Panc1 (cell line): ENCODE data around the gene MAGEL2. TPM values are rescaled to one million over a fixed set of nuclear protein-coding genes. Genes with fewer than 3 reads are reported as not detected.
A peak's percentile ranks its signal among the peaks of the same experiment; 100 is the strongest.

ENCODE experiments used
- ATAC-seq: fragments of 200-7000 bp; cut with Tn5 transposase; 2 replicates; pipeline ENCODE4 v1.9.1; 2020; ENCODE audit warnings: mild to moderate bottlenecking, moderate library complexity
- BruUV-seq: library from RNA; stranded (reverse); fragments of 400-500 nt; replicated peaks from 2 replicates; lab custom pipeline; 2021; lab: Mats Ljungman, UMichigan
- CTCF ChIA-PET: fragments of 300-600 bp; sonication (Branson Sonifier 250); formaldehyde crosslinking; loops from one replicate; lab custom pipeline; 2022; ENCODE audit warnings: antibody characterized with exemption; lab: Charles Lee
- POLR2A ChIA-PET: fragments of 300-600 bp; sonication (Branson Sonifier 250); formaldehyde crosslinking; loops from one replicate; lab custom pipeline; 2022; ENCODE audit warnings: antibody characterized with exemption; lab: Charles Lee
- DNase-seq: peaks from one replicate; pipeline ENCODE4 v3.0.0-alpha.2; 2010; ENCODE audit warnings: low read depth, low spot score
- H3K27ac ChIP-seq: 2 replicates; pipeline ENCODE4 v1.5.1; 2011; ENCODE audit warnings: mild to moderate bottlenecking, low read length, inconsistent platforms
- H3K27me3 ChIP-seq: fragments of 200-500 bp; sonication (Bioruptor generic); 2 replicates; pipeline ENCODE4 v1.6.0; 2014; ENCODE audit warnings: low read length, inconsistent platforms; ENCODE audit not compliant: control insufficient read depth, insufficient read depth
- H3K36me3 ChIP-seq: fragments of 200-500 bp; sonication (Bioruptor generic); 2 replicates; pipeline ENCODE4 v1.5.1; 2014; ENCODE audit warnings: inconsistent platforms, mild to moderate bottlenecking, low read length, moderate library complexity; ENCODE audit not compliant: control insufficient read depth, insufficient read depth
- H3K4me1 ChIP-seq: 2 replicates; pipeline ENCODE4 v1.5.1; 2011; ENCODE audit warnings: inconsistent platforms, mild to moderate bottlenecking, low read length, moderate library complexity; ENCODE audit not compliant: control insufficient read depth, insufficient read depth
- H3K4me3 ChIP-seq, 2 experiments: 2 replicates each; pipeline ENCODE4 v1.5.1; 2011 to 2012; ENCODE audit warnings: low read depth in 2 of 2, low read length in 2 of 2, mild to moderate bottlenecking in 2 of 2, inconsistent platforms in 1 of 2, moderate library complexity in 1 of 2
- H3K9me3 ChIP-seq: fragments of 200-500 bp; sonication (Bioruptor generic); 2 replicates; pipeline ENCODE4 v1.5.1; 2014; ENCODE audit warnings: low read depth, mild to moderate bottlenecking, inconsistent platforms, low read length, moderate library complexity; ENCODE audit not compliant: control insufficient read depth, insufficient read depth
- POLR2AphosphoS5 ChIP-seq: IDR thresholded peaks from 2 replicates; pipeline ENCODE4 v1.6.1; 2012; ENCODE audit warnings: mild to moderate bottlenecking, low read depth, low read length, moderate library complexity
- REST ChIP-seq, 2 experiments: IDR thresholded peaks; 2 replicates each; pipeline ENCODE4 v1.6.1; 2011 to 2012; ENCODE audit warnings: low read depth in 2 of 2, control low read depth in 1 of 2, low read length in 1 of 2, mild to moderate bottlenecking in 1 of 2, moderate library complexity in 1 of 2; ENCODE audit not compliant: insufficient read depth in 1 of 2
- SIN3A ChIP-seq: IDR thresholded peaks from 2 replicates; pipeline ENCODE4 v1.6.1; 2012; ENCODE audit warnings: low read depth, mild to moderate bottlenecking, low read length, moderate library complexity, borderline replicate concordance; ENCODE audit not compliant: insufficient read depth
- TCF7L2 ChIP-seq: IDR thresholded peaks from 2 replicates; pipeline ENCODE4 v1.6.1; 2011; ENCODE audit warnings: mild to moderate bottlenecking, low read depth, low read length, inconsistent platforms
- in situ Hi-C: cut with HindIII; loops from 2 replicates; pipeline ENCODE4 v1.10.0; 2016; ENCODE audit warnings: low sequenced_read_pairs, low pct_unique_long_range_greater_than_20kb
- intact Hi-C: fragments of 100-400 bp; cut with micrococcal nuclease; formaldehyde crosslinking; loops from one replicate; pipeline ENCODE4 v1.10.0; 2022; ENCODE audit not compliant: unreplicated experiment
- total RNA-seq: library from RNA; stranded (reverse); gene quantifications from one replicate; pipeline ENCODE4 v1.2.1, GENCODE V29; 2021; ENCODE audit not compliant: unreplicated experiment
- TF ChIP-seq, protein P1 (sequence below): fragments of 450-650 bp; IDR thresholded peaks from 2 replicates; pipeline ENCODE4 v1.5.1; 2017; ENCODE audit warnings: mild to moderate bottlenecking

The MAGEL2 gene
- total RNA-seq, 1 experiment from 2014 or later: not detected

DNA sequence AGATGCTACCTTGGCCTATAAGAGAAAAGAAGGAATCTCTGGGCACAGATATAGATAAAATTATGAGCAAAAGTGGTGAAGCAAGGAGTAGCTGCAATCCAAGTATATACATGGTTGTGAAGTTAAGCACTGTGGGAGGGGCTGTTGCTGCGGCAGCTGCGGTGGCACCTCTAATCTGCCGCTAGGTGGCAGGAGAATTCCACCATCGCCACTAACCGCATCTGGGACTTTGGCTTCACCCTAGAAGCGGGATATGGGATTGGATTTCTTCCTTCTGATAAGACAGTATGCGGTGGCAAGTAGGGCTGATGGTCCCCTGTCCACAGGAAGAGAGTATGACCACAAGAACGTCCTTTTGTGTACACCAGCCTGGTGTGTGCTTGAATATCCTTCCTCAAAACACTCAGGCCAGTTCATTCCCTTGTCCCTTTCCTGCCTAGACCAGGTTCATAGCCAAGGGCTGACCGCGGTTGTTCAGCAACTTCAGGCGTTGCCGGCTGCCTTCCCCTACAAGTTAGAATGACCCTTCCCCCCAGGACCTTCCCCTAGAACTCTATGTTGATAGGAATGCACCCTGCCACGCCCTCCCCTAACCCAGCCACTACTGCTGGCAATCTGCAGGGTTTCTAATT is 5.1 kb downstream of the MAGEL2 start:
- Histone ChIP-seq H3K9me3 (no peaks in the 10 kb centered on the region), H3K4me1 (no peaks in the 10 kb centered on the region), H3K27ac (no peak overlapping the region), H3K4me3 (no peak overlapping the region), H3K36me3 (no peaks in the 10 kb centered on the region), H3K27me3 (no peaks in the 10 kb centered on the region)
- in situ Hi-C loops: no loop called here
- no TSS peak for BruUV-seq
- ATAC-seq (peak; percentile 96), DNase-seq (peak; percentile 18)
- TF ChIP-seq, protein P1, sequence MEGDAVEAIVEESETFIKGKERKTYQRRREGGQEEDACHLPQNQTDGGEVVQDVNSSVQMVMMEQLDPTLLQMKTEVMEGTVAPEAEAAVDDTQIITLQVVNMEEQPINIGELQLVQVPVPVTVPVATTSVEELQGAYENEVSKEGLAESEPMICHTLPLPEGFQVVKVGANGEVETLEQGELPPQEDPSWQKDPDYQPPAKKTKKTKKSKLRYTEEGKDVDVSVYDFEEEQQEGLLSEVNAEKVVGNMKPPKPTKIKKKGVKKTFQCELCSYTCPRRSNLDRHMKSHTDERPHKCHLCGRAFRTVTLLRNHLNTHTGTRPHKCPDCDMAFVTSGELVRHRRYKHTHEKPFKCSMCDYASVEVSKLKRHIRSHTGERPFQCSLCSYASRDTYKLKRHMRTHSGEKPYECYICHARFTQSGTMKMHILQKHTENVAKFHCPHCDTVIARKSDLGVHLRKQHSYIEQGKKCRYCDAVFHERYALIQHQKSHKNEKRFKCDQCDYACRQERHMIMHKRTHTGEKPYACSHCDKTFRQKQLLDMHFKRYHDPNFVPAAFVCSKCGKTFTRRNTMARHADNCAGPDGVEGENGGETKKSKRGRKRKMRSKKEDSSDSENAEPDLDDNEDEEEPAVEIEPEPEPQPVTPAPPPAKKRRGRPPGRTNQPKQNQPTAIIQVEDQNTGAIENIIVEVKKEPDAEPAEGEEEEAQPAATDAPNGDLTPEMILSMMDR: peak; percentile 92
- TF ChIP-seq POLR2AphosphoS5 (no peak), REST (IDR thresholded peaks at IDR 0.05; ENCODE audit: insufficient read depth in 1 of 2, low read depth in 2 of 2, low read length in 1 of 2) (no peak), SIN3A (no peak), TCF7L2 (no peak)
- ChIA-PET POLR2A (no interaction called here), CTCF (no interaction called here)
- intact Hi-C loops: no loop called here

- in situ Hi-C loops (no loop called here), intact Hi-C loops (no loop called here)
- H3K9me3 ChIP-seq: no peaks in the 10 kb centered on the region
- H3K27ac ChIP-seq: no peak overlapping the region
- DNase-seq: no peak
- no peak overlapping the region for H3K4me3 ChIP-seq
- POLR2A ChIA-PET: no interaction called here
- no peaks in the 10 kb centered on the region for H3K4me1 ChIP-seq
- no TSS peak for BruUV-seq
- TF ChIP-seq SIN3A (no peak), POLR2AphosphoS5 (no peak), TCF7L2 (no peak), REST (IDR thresholded peaks at IDR 0.05; ENCODE audit: insufficient read depth in 1 of 2, low read depth in 2 of 2, low read length in 1 of 2) (no peak)
- no peak for ATAC-seq
- H3K36me3 ChIP-seq: no peaks in the 10 kb centered on the region
- H3K27me3 ChIP-seq: no peaks in the 10 kb centered on the region
- CTCF ChIA-PET: no interaction called here
These were observed 13.5 kb downstream of the MAGEL2 start for GRCh38 chr15:23634181-23634580.
